Measurements from ENCODE around the gene SDCBP2.

- no peak for TF ChIP-seq EZH2 (IDR thresholded peaks at IDR 0.05; ENCODE audit: borderline replicate concordance, control insufficient read depth, low read depth, low read length)
- no peak for TF ChIP-seq FOXM1 (IDR thresholded peaks at IDR 0.05; ENCODE audit: low read depth, low read length)
- TF ChIP-seq BCLAF1 (IDR thresholded peaks at IDR 0.05) = no peak
- no peak for TF ChIP-seq FOS (IDR thresholded peaks at IDR 0.05; ENCODE audit: borderline replicate concordance, extremely low read depth, insufficient read length)
These were observed 18.9 kb downstream of the SDCBP2 start for GRCh38 chr20:1310071-1310470.

Data from GM12878 (cell line).